HG02885 (cell line): ENCODE data around the gene UTP15.

Source experiments
- ATAC-seq: cut with Tn5 transposase; IDR thresholded peaks from one replicate; pipeline ENCODE4 v1.9.1; 2021; ENCODE audit warnings: mild to moderate bottlenecking; ENCODE audit not compliant: unreplicated experiment, poor library complexity

UTP15 gene

GRCh38 chr5:73564018-73564417, 1.5 kb upstream of the UTP15 start:
- ATAC-seq, result no peak

- ATAC-seq, result peak; percentile 11
These were observed 868 bp upstream of the UTP15 start for GRCh38 chr5:73564675-73565074.

- no peak for ATAC-seq
These were observed 515 bp downstream of the UTP15 start for GRCh38 chr5:73565969-73566547.

- no peak for ATAC-seq
These were observed 17.0 kb downstream of the UTP15 start for GRCh38 chr5:73582285-73583145.

- ATAC-seq, result no peak
These were observed 22.4 kb downstream of the UTP15 start for GRCh38 chr5:73587923-73588322.

- ATAC-seq, result peak; percentile 71
These were observed 25.7 kb downstream of the UTP15 start for GRCh38 chr5:73591102-73591695.

GRCh38 chr5:73591698-73592501, 26.4 kb downstream of the UTP15 start:
- ATAC-seq, result no peak

GRCh38 chr5:73592551-73592950, 27.0 kb downstream of the UTP15 start:
- no peak for ATAC-seq

GRCh38 chr5:73596705-73597328, 31.3 kb downstream of the UTP15 start:
- no peak for ATAC-seq

GRCh38 chr5:73599380-73599779, 33.8 kb downstream of the UTP15 start:
- no peak for ATAC-seq

- no peak for ATAC-seq
These were observed 38.5 kb downstream of the UTP15 start for GRCh38 chr5:73603998-73604397.

- no peak for ATAC-seq
These were observed 39.9 kb downstream of the UTP15 start for GRCh38 chr5:73605223-73606087.

- no peak for ATAC-seq
These were observed 40.7 kb downstream of the UTP15 start for GRCh38 chr5:73606206-73606753.

- ATAC-seq, result no peak
These were observed 41.7 kb downstream of the UTP15 start for GRCh38 chr5:73607228-73607627.

- ATAC-seq, result no peak
These were observed 47.3 kb downstream of the UTP15 start for GRCh38 chr5:73612799-73613198.

GRCh38 chr5:73615085-73615484, 49.5 kb downstream of the UTP15 start:
- ATAC-seq, result no peak

- no peak for ATAC-seq
These were observed 50.4 kb downstream of the UTP15 start for GRCh38 chr5:73615947-73616346.

GRCh38 chr5:73617510-73618279, 52.2 kb downstream of the UTP15 start:
- no peak for ATAC-seq
